Measurements from ENCODE around the gene HTR1A.

The HTR1A gene

DNA sequence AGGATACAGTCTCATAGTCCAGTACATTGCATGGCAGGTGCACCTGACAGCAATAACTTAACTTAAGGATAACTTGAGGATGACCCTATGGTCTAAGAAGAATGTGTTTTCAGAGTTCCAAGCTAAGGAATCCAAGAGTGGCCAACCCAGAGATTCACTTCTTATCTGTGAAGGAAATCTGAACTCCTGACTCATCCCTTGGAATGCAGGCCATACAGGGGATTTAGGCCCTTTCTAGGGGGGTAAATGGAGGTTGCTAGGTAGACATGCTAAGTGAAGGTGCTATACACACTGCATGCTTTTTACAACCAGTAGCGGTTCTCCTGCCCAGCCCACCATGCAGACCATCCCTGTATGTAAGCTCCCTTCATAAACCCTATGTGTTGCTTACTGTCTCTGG, 50.4 kb downstream of the HTR1A start:
- no peak for DNase-seq
- intact Hi-C loops (cut with DNase I) = no loop called here

All from posterior cingulate gyrus (tissue), 11 donors.